K562 (cell line): ENCODE results near the gene DNA2. TPM values are rescaled to one million over a fixed set of nuclear protein-coding genes. Genes with fewer than 3 reads are reported as not detected.

Experiments used
- CCNT2 ChIP-seq: IDR thresholded peaks from 2 replicates; pipeline ENCODE4 v1.6.1; 2011; ENCODE audit warnings: borderline replicate concordance, low read depth, mild to moderate bottlenecking, moderate library complexity, mixed read lengths, low read length; ENCODE audit not compliant: insufficient read length; ENCODE audit errors: extremely low read depth
- ERF ChIP-seq: fragments of 450-650 bp; formaldehyde crosslinking; IDR thresholded peaks from 2 replicates; pipeline ENCODE4 v1.4.0; 2020; ENCODE audit warnings: mild to moderate bottlenecking, mixed read lengths
- FOXA3 ChIP-seq, 2 experiments: fragments of 450-650 bp in 1 of 2; sonication (generic) in 1 of 2; formaldehyde crosslinking; IDR thresholded peaks in 1 of 2; conservative IDR thresholded peaks in 1 of 2; 2 replicates each; pipeline versions ENCODE4 v1.4.0 to v1.8.0; 2020 to 2022; ENCODE audit warnings: mild to moderate bottlenecking in 2 of 2, missing genetic modification reagents in 1 of 2
- FUS ChIP-seq: fragments of 200-400 bp; formaldehyde crosslinking; optimal IDR thresholded peaks from 2 replicates; pipeline ENCODE3; 2017; ENCODE audit warnings: low read depth, low read length
- GTF2E2 ChIP-seq: fragments of 200-800 bp; sonication (Bioruptor generic); IDR thresholded peaks from 2 replicates; pipeline ENCODE4 v1.6.1; 2016; ENCODE audit warnings: missing genetic modification characterization, missing compliant biosample characterization
- JUN ChIP-seq, 2 experiments: sonication (generic) in 1 of 2; formaldehyde crosslinking in 1 of 2; IDR thresholded peaks; 2 replicates each; pipeline versions ENCODE4 v1.6.1 to v1.8.0; 2012 to 2022; ENCODE audit warnings: borderline replicate concordance in 2 of 2, mild to moderate bottlenecking in 2 of 2, improper control_type of control experiment in 1 of 2, low read depth in 1 of 2, low read length in 1 of 2, missing genetic modification reagents in 1 of 2
- MAZ ChIP-seq, 2 experiments: fragments of 450-650 bp in 1 of 2; sonication (generic) in 1 of 2; formaldehyde crosslinking; IDR thresholded peaks in 1 of 2; conservative IDR thresholded peaks in 1 of 2; 2 replicates each; pipeline versions ENCODE4 v1.4.0 to v1.5.0; 2020; ENCODE audit warnings: mild to moderate bottlenecking in 1 of 2, missing genetic modification reagents in 1 of 2
- NONO ChIP-seq, 2 experiments: fragments of 200-400 bp in 1 of 2; fragments of 450-650 bp in 1 of 2; formaldehyde crosslinking in 1 of 2; IDR thresholded peaks; 2 replicates each; pipeline ENCODE4 v1.6.1; 2017; ENCODE audit warnings: low read depth in 2 of 2, mild to moderate bottlenecking in 2 of 2, moderate library complexity in 2 of 2, low read length in 1 of 2
- POLR2AphosphoS2 ChIP-seq: IDR thresholded peaks from 2 replicates; pipeline ENCODE4 v1.6.1; 2012; ENCODE audit warnings: low read length, improper control_type of control experiment
- SREBF1 ChIP-seq: fragments of 150-350 bp; IDR thresholded peaks from 2 replicates; pipeline ENCODE4 v1.6.1; 2014; ENCODE audit warnings: antibody characterized with exemption, low read depth, low read length, borderline replicate concordance
- TCF7 ChIP-seq: sonication (generic); IDR thresholded peaks from 2 replicates; pipeline ENCODE4 v1.6.1; 2016; ENCODE audit warnings: antibody characterized with exemption, borderline replicate concordance
- ZKSCAN3 ChIP-seq: fragments of 250-450 bp; sonication (Bioruptor Pico); IDR thresholded peaks from 2 replicates; pipeline ENCODE4 v1.4.0; 2020
- ZNF324 ChIP-seq: fragments of 250-450 bp; sonication (Bioruptor Pico); IDR thresholded peaks from 2 replicates; pipeline ENCODE4 v1.4.0; 2020; ENCODE audit warnings: mild to moderate bottlenecking
- ZNF644 ChIP-seq: fragments of 200-800 bp; sonication (Bioruptor generic); IDR thresholded peaks from 2 replicates; pipeline ENCODE4 v1.6.1; 2016; ENCODE audit warnings: low read depth, missing genetic modification characterization, missing compliant biosample characterization
- polyA plus RNA-seq, 8 experiments: library from polyadenylated mRNA; depleted of rRNA in 4 of 8; stranded (reverse) in 5 of 8; unstranded in 3 of 8; fragments of >200 nt; fragmentation: Nextera tagmentation in 2 of 8; fragmentation: Illumina TruSeq in 1 of 8; extraction: Ambion mirVana in 2 of 8; extraction: Trizol in 1 of 8; gene quantifications; 2 replicates each; pipeline versions ENCODE4 v1.2.1 to v1.2.3, GENCODE V29; 2011 to 2014; ENCODE audit warnings: inconsistent platforms in 1 of 8, missing spikeins in 1 of 8
- total RNA-seq, 7 experiments: library from RNA; depleted of rRNA in 6 of 7; stranded (reverse); fragments of >200 nt in 6 of 7; fragmentation: Illumina TruSeq in 2 of 7; extraction: Trizol in 2 of 7; gene quantifications; 2 replicates each; pipeline versions ENCODE4 v1.2.1 to v1.2.3, GENCODE V29; 2011 to 2021; ENCODE audit warnings: low replicate concordance in 1 of 7
- TF ChIP-seq, protein P1 (sequence below): sonication (generic); formaldehyde crosslinking; IDR thresholded peaks from 2 replicates; pipeline ENCODE4 v1.8.0; 2022; ENCODE audit warnings: mild to moderate bottlenecking, low read depth, missing genetic modification reagents
- TF ChIP-seq, protein P2 (sequence below): fragments of 450-650 bp; IDR thresholded peaks from 2 replicates; pipeline ENCODE4 v1.6.1; 2014; ENCODE audit warnings: low read depth, mild to moderate bottlenecking, moderate library complexity, borderline replicate concordance
- TF ChIP-seq, protein P3 (sequence below): fragments of 250-450 bp; sonication (Bioruptor Pico); IDR thresholded peaks from 2 replicates; pipeline ENCODE4 v1.8.0; 2021; ENCODE audit warnings: moderate library complexity, mild to moderate bottlenecking, inconsistent platforms
- TF ChIP-seq, protein P4 (sequence below): fragments of 450-650 bp; formaldehyde crosslinking; conservative IDR thresholded peaks from 2 replicates; pipeline ENCODE4 v1.4.0; 2022; ENCODE audit warnings: mild to moderate bottlenecking, missing genetic modification characterization
- TF ChIP-seq, protein P5 (sequence below): sonication (generic); formaldehyde crosslinking; IDR thresholded peaks from 2 replicates; pipeline ENCODE4 v1.8.1; 2023; ENCODE audit warnings: mild to moderate bottlenecking, missing genetic modification reagents

Gene DNA2
- total and polyA plus RNA-seq, 9 of the 15 experiments (the other 6 are each of a cell fraction or from before 2014, with no cell fraction given), result 24.6 to 51.4 (median 40.8) TPM

DNA sequence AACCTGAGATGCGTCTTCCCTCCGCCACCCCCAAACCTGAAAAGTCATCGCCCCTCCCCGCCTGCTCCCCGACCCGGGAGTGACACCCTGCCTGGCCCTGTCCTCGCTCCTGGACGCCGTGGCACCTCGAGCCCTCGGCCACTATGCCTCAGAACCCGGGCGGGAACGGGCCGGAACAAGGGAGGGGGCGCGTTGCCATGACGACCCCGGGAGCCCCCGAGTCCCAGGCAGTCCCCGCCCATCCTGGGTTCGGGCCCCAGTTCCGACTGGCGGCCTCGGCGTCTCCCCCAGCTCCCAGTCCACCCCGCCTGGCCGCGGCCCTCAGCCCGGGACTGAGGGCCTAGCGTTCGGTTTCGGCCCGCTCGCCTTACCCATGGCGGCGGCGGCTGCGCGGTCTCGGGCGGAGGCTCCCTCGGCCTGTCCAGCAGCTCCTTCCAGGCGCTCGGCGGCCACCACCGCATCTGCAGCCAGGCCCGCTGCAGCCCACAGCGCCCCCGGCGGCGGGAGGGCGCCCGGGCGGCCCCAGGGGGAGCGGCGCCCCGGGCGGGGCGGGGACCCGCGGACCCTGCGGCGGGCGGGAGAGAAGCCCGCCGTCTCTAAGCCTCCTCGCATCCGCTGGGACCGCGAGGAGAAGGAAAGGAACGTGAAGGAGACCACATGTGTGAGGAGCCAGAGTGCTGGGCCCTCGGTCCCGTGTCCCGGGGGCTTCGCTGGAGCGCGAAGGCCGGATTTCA, 64.8 kb downstream of the DNA2 start, which contains the start of gene RUFY2 (continued):
- TF ChIP-seq, protein P1, sequence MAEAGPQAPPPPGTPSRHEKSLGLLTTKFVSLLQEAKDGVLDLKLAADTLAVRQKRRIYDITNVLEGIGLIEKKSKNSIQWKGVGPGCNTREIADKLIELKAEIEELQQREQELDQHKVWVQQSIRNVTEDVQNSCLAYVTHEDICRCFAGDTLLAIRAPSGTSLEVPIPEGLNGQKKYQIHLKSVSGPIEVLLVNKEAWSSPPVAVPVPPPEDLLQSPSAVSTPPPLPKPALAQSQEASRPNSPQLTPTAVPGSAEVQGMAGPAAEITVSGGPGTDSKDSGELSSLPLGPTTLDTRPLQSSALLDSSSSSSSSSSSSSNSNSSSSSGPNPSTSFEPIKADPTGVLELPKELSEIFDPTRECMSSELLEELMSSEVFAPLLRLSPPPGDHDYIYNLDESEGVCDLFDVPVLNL, result no peak; the same call in 1 of the 2 replicates
- peak; percentile 82 to 95 for TF ChIP-seq MAZ (CRISPR knock-in tag; conservative IDR thresholded peaks at IDR 0.05 in 1 of 2, IDR thresholded peaks at IDR 0.05 in 1 of 2)
- peak; percentile 56; the same call in 1 of the 2 replicates for TF ChIP-seq POLR2AphosphoS2
- peak in 1 of 2 experiments; percentile 57; a peak in 1 of 4 replicates for TF ChIP-seq FOXA3 (CRISPR knock-in tag; conservative IDR thresholded peaks at IDR 0.05 in 1 of 2, IDR thresholded peaks at IDR 0.05 in 1 of 2)
- TF ChIP-seq, protein P2, sequence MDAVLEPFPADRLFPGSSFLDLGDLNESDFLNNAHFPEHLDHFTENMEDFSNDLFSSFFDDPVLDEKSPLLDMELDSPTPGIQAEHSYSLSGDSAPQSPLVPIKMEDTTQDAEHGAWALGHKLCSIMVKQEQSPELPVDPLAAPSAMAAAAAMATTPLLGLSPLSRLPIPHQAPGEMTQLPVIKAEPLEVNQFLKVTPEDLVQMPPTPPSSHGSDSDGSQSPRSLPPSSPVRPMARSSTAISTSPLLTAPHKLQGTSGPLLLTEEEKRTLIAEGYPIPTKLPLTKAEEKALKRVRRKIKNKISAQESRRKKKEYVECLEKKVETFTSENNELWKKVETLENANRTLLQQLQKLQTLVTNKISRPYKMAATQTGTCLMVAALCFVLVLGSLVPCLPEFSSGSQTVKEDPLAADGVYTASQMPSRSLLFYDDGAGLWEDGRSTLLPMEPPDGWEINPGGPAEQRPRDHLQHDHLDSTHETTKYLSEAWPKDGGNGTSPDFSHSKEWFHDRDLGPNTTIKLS, result peak; percentile 80
- 0 out of 2 replicates have a peak, but pooled peaks have one; percentile 50 for TF ChIP-seq TCF7
- TF ChIP-seq ZKSCAN3 (CRISPR knock-in tag), result no peak
- TF ChIP-seq NONO (IDR thresholded peaks at IDR 0.05; ENCODE audit: low read depth in 2 of 2, low read length in 1 of 2), result peak; percentile 90 to 95
- 0 out of 2 replicates have a peak, but pooled peaks have one; percentile 24 for TF ChIP-seq SREBF1
- TF ChIP-seq ZNF324 (CRISPR knock-in tag), result no peak
- peak; percentile 70 for TF ChIP-seq FUS
- TF ChIP-seq ZNF644 (tag), result peak; percentile 23; the same call in 1 of the 2 replicates
- TF ChIP-seq, protein P3, sequence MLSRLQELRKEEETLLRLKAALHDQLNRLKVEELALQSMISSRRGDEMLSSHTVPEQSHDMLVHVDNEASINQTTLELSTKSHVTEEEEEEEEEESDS (CRISPR knock-in tag), result no peak
- TF ChIP-seq GTF2E2, result 0 out of 2 replicates have a peak, but pooled peaks have one; percentile 93
- TF ChIP-seq, protein P4, sequence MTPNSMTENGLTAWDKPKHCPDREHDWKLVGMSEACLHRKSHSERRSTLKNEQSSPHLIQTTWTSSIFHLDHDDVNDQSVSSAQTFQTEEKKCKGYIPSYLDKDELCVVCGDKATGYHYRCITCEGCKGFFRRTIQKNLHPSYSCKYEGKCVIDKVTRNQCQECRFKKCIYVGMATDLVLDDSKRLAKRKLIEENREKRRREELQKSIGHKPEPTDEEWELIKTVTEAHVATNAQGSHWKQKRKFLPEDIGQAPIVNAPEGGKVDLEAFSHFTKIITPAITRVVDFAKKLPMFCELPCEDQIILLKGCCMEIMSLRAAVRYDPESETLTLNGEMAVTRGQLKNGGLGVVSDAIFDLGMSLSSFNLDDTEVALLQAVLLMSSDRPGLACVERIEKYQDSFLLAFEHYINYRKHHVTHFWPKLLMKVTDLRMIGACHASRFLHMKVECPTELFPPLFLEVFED, result no peak
- no peak; the same call in 1 of the 2 replicates for TF ChIP-seq JUN (IDR thresholded peaks at IDR 0.05; ENCODE audit: borderline replicate concordance, low read depth, low read length)
- TF ChIP-seq JUN (CRISPR knock-in tag; IDR thresholded peaks at IDR 0.05; ENCODE audit: borderline replicate concordance), result 0 out of 2 replicates have a peak, but pooled peaks have one; percentile 20
- peak; percentile 84 for TF ChIP-seq CCNT2
- TF ChIP-seq ERF (CRISPR knock-in tag), result peak; percentile 93
- TF ChIP-seq, protein P5, sequence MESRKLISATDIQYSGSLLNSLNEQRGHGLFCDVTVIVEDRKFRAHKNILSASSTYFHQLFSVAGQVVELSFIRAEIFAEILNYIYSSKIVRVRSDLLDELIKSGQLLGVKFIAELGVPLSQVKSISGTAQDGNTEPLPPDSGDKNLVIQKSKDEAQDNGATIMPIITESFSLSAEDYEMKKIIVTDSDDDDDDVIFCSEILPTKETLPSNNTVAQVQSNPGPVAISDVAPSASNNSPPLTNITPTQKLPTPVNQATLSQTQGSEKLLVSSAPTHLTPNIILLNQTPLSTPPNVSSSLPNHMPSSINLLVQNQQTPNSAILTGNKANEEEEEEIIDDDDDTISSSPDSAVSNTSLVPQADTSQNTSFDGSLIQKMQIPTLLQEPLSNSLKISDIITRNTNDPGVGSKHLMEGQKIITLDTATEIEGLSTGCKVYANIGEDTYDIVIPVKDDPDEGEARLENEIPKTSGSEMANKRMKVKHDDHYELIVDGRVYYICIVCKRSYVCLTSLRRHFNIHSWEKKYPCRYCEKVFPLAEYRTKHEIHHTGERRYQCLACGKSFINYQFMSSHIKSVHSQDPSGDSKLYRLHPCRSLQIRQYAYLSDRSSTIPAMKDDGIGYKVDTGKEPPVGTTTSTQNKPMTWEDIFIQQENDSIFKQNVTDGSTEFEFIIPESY (CRISPR knock-in tag), result peak; percentile 68; the same call in 1 of the 2 replicates
